Coronary artery (tissue), 2 donors: ENCODE data around the gene MKNK2.

Experiments
- DNase-seq: peaks from one replicate; pipeline ENCODE4 v3.0.0-alpha.2; 2017; ENCODE audit warnings: low spot score
- H3K27ac ChIP-seq, 2 donors: fragments of 200-600 bp; sonication (generic); one replicate each; pipeline ENCODE4 v1.5.1; 2016 to 2019
- H3K4me3 ChIP-seq: fragments of 200-600 bp; sonication (generic); 2 replicates; pipeline ENCODE4 v1.5.1; 2016; ENCODE audit warnings: mild to moderate bottlenecking, moderate library complexity
- CTCF ChIP-seq: fragments of 200-600 bp; sonication (generic); IDR thresholded peaks from one replicate; pipeline ENCODE4 v1.5.1; 2019; ENCODE audit warnings: antibody characterized with exemption

MKNK2 gene

GRCh38 chr19:2084993-2085720 lies 34.1 kb upstream of the MKNK2 start:
- no peak overlapping the region for H3K4me3 ChIP-seq
- no peak for TF ChIP-seq CTCF
- no peak for DNase-seq
- peak overlapping the region in 1 of 2 donors; percentile 43 for H3K27ac ChIP-seq

GRCh38 chr19:2083174-2083854 lies 32.3 kb upstream of the MKNK2 start:
- no peak for DNase-seq
- no peak for TF ChIP-seq CTCF
- Histone ChIP-seq H3K4me3 (peak overlapping the region; percentile 15), H3K27ac (peak overlapping the region in 1 of 2 donors; percentile 20)

GRCh38 chr19:2081873-2082810 lies 31.1 kb upstream of the MKNK2 start:
- Histone ChIP-seq H3K27ac (peak overlapping the region in 1 of 2 donors; percentile 47), H3K4me3 (no peak overlapping the region)
- DNase-seq, result no peak
- TF ChIP-seq CTCF, result no peak

- Histone ChIP-seq H3K4me3 (no peak overlapping the region), H3K27ac (no peak overlapping the region)
Observed at GRCh38 chr19:2080336-2080988, 29.4 kb upstream of the MKNK2 start.

GRCh38 chr19:2079865-2080301 lies 28.8 kb upstream of the MKNK2 start:
- no peak overlapping the region for H3K4me3 ChIP-seq
- DNase-seq, result no peak
- TF ChIP-seq CTCF, result no peak
- H3K27ac ChIP-seq, result no peak overlapping the region

More at GRCh38 chr19:2080336-2080988, 29.4 kb upstream of the MKNK2 start:
- no peak for DNase-seq
- no peak for TF ChIP-seq CTCF

GRCh38 chr19:2079076-2079864 lies 28.2 kb upstream of the MKNK2 start:
- no peak overlapping the region for H3K27ac ChIP-seq
- no peak overlapping the region for H3K4me3 ChIP-seq
- no peak for TF ChIP-seq CTCF
- no peak for DNase-seq
